DOHH2 (cell line): ENCODE data around the gene PRKAG3.

Source experiments
- CTCF ChIP-seq: fragments of 200-600 bp; sonication (generic); IDR thresholded peaks from one replicate; pipeline ENCODE4 v1.5.1; 2014; ENCODE audit warnings: antibody characterized with exemption, mild to moderate bottlenecking, low read depth, low read length; ENCODE audit not compliant: poor library complexity, severe bottlenecking
- EZH2phosphoT487 ChIP-seq: fragments of 200-600 bp; sonication (generic); IDR thresholded peaks from 2 replicates; pipeline ENCODE4 v1.6.1; 2017; ENCODE audit warnings: borderline replicate concordance, mild to moderate bottlenecking, antibody characterized with exemption, low read length, moderate library complexity, mixed read lengths

GRCh38 chr2:218871345-218872302 is 40.0 kb upstream of the PRKAG3 start:
- TF ChIP-seq CTCF (no peak), EZH2phosphoT487 (no peak)
